DND-41 (cell line): Measurements from ENCODE around the gene TMTC2.

Source experiments
- ATAC-seq: fragments of 200-7000 bp; cut with Tn5 transposase; 3 replicates; pipeline ENCODE4 v1.9.1; 2021; ENCODE audit warnings: low read depth; ENCODE audit not compliant: insufficient read depth
- DNase-seq: peaks from one replicate; pipeline ENCODE4 v3.0.0-alpha.2; 2020
- H2AFZ ChIP-seq: 2 replicates; pipeline ENCODE4 v1.6.0; 2012; ENCODE audit warnings: low read depth, low read length
- H3K27ac ChIP-seq: 2 replicates; pipeline ENCODE4 v1.5.1; 2012; ENCODE audit warnings: low read length, inconsistent platforms
- H3K27me3 ChIP-seq: fragments of 200-600 bp; sonication (generic); 2 replicates; pipeline ENCODE4 v1.6.0; 2012; ENCODE audit warnings: low read length, mild to moderate bottlenecking, inconsistent platforms; ENCODE audit not compliant: insufficient read depth, poor library complexity
- H3K36me3 ChIP-seq: 2 replicates; pipeline ENCODE4 v1.5.1; 2012; ENCODE audit warnings: low read length, inconsistent platforms; ENCODE audit not compliant: insufficient read depth
- H3K4me1 ChIP-seq: 2 replicates; pipeline ENCODE4 v1.5.1; 2012; ENCODE audit warnings: mild to moderate bottlenecking, low read length; ENCODE audit not compliant: insufficient read depth
- H3K4me2 ChIP-seq: 2 replicates; pipeline ENCODE4 v1.6.0; 2012; ENCODE audit warnings: mild to moderate bottlenecking, moderate library complexity, low read length, inconsistent platforms; ENCODE audit not compliant: insufficient read depth
- H3K4me3 ChIP-seq, 2 experiments: fragments of 200-600 bp in 1 of 2; shearing (Covaris generic) in 1 of 2; 2 replicates each; pipeline ENCODE4 v1.5.1; 2012 to 2016; ENCODE audit warnings: inconsistent platforms in 2 of 2, low read length in 2 of 2, mild to moderate bottlenecking in 2 of 2, low read depth in 1 of 2, moderate library complexity in 1 of 2
- H3K79me2 ChIP-seq: 2 replicates; pipeline ENCODE4 v1.6.0; 2012; ENCODE audit warnings: low read length, inconsistent platforms; ENCODE audit not compliant: insufficient read depth
- H3K9ac ChIP-seq: 2 replicates; pipeline ENCODE4 v1.6.0; 2012; ENCODE audit warnings: low read depth, mild to moderate bottlenecking, inconsistent platforms, low read length, moderate library complexity
- H3K9me3 ChIP-seq: 2 replicates; pipeline ENCODE4 v1.5.1; 2012; ENCODE audit warnings: low read length, moderate library complexity, mild to moderate bottlenecking, inconsistent platforms; ENCODE audit not compliant: insufficient read depth, severe bottlenecking
- H4K20me1 ChIP-seq: 2 replicates; pipeline ENCODE4 v1.6.0; 2012; ENCODE audit warnings: low read length; ENCODE audit not compliant: insufficient read depth
- EZH2 ChIP-seq: IDR thresholded peaks from 3 replicates; pipeline ENCODE4 v1.6.1; 2012; ENCODE audit warnings: borderline replicate concordance, low read depth, mild to moderate bottlenecking, moderate library complexity, low read length, inconsistent platforms; ENCODE audit not compliant: severe bottlenecking
- TF ChIP-seq, protein P1 (sequence below): IDR thresholded peaks from 2 replicates; pipeline ENCODE4 v1.5.1; 2012; ENCODE audit warnings: borderline replicate concordance, low read length, moderate library complexity, mild to moderate bottlenecking; ENCODE audit not compliant: poor library complexity, severe bottlenecking; ENCODE audit errors: extremely low read depth

The TMTC2 gene

DNA sequence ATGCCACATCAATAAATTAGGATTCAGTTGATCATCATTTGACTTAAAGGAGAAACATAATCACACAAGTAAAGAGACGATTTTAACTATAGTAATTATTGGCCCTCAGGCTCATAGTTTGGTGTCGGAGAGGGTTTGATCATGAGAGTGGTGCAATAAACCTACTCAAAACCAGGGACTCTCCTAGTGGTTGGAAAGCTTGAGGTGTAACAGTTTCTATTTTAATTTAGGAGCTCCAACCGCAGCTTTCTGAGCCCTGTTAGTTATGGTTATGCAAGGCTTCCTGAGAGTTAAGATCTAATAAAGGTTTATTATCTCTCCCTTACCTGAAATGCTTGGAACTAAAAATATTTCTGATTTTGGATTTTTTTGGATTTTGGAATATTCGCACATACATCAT, 36.4 kb downstream of the TMTC2 start:
- no peak overlapping the region for H3K4me2 ChIP-seq
- no peak overlapping the region for H2AFZ ChIP-seq
- H3K27me3 ChIP-seq, result no peaks in the 10 kb centered on the region
- H3K9me3 ChIP-seq, result no peaks in the 10 kb centered on the region
- H4K20me1 ChIP-seq, result no peaks in the 10 kb centered on the region
- TF ChIP-seq, protein P1, sequence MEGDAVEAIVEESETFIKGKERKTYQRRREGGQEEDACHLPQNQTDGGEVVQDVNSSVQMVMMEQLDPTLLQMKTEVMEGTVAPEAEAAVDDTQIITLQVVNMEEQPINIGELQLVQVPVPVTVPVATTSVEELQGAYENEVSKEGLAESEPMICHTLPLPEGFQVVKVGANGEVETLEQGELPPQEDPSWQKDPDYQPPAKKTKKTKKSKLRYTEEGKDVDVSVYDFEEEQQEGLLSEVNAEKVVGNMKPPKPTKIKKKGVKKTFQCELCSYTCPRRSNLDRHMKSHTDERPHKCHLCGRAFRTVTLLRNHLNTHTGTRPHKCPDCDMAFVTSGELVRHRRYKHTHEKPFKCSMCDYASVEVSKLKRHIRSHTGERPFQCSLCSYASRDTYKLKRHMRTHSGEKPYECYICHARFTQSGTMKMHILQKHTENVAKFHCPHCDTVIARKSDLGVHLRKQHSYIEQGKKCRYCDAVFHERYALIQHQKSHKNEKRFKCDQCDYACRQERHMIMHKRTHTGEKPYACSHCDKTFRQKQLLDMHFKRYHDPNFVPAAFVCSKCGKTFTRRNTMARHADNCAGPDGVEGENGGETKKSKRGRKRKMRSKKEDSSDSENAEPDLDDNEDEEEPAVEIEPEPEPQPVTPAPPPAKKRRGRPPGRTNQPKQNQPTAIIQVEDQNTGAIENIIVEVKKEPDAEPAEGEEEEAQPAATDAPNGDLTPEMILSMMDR, result no peak
- no peak for TF ChIP-seq EZH2
- H3K36me3 ChIP-seq, result no peaks in the 10 kb centered on the region
- H3K4me1 ChIP-seq, result no peaks in the 10 kb centered on the region
- no peak overlapping the region for H3K27ac ChIP-seq
- no peak overlapping the region for H3K9ac ChIP-seq
- no peak overlapping the region for H3K4me3 ChIP-seq
- no peaks in the 10 kb centered on the region for H3K79me2 ChIP-seq
- DNase-seq, result no peak
- no peak for ATAC-seq

DNA sequence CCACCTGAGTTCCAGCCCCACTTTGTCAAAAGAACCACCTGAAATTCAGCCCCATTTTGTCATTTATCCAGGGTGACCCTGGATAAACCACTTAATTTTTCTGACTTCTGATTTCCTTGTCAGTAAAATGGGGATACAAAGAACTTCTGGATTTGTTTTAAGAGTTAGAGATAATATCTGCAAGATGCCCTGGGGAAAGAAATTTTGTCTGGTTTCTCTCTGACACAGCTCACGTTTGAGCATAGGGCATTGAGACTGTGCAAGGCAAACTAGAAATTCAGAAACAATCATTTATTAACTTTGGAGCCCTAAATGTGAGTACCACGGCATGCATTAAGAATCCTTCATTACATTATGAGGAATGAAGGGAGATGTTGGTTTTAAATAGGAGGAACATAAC, 37.2 kb downstream of the TMTC2 start:
- no peak for ATAC-seq
- H4K20me1 ChIP-seq, result no peaks in the 10 kb centered on the region
- no peaks in the 10 kb centered on the region for H3K36me3 ChIP-seq
- no peaks in the 10 kb centered on the region for H3K27me3 ChIP-seq
- no peaks in the 10 kb centered on the region for H3K4me1 ChIP-seq
- H3K27ac ChIP-seq, result no peak overlapping the region
- H3K4me3 ChIP-seq, result no peak overlapping the region
- H3K9me3 ChIP-seq, result no peaks in the 10 kb centered on the region
- no peak overlapping the region for H2AFZ ChIP-seq
- H3K4me2 ChIP-seq, result no peak overlapping the region
- H3K79me2 ChIP-seq, result no peaks in the 10 kb centered on the region
- DNase-seq, result no peak
- no peak for TF ChIP-seq EZH2
- TF ChIP-seq, protein P1, result no peak
- H3K9ac ChIP-seq, result no peak overlapping the region

DNA sequence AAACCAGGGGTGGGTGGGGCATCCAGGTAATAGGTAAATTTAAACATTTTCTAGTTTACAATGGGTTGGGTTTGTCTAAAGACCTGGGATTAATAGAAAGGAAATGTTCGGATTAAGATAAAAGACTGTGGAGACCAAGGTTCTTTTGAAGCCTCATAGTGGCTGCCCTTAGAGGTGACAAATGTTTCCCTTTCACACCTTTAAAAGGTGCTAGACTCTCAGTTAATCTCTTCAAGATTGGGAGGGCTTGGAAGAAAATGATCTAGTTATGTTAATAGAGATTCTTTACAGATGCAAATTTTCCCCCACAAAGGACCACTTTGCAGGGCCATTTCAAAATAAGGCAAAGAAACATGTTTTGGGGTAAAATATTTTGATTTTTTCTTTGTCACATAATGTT, 39.0 kb downstream of the TMTC2 start:
- Histone ChIP-seq H3K27ac (no peak overlapping the region), H4K20me1 (no peaks in the 10 kb centered on the region)

More for the DNA sequence above, 39.0 kb downstream of the TMTC2 start:
- H2AFZ ChIP-seq, result no peak overlapping the region
- no peak for DNase-seq
- H3K4me3 ChIP-seq, result no peak overlapping the region
- H3K9me3 ChIP-seq, result no peaks in the 10 kb centered on the region
- H3K4me1 ChIP-seq, result no peaks in the 10 kb centered on the region
- TF ChIP-seq, protein P1, result no peak
- TF ChIP-seq EZH2, result no peak
- no peak overlapping the region for H3K4me2 ChIP-seq
- H3K27me3 ChIP-seq, result no peaks in the 10 kb centered on the region
- H3K79me2 ChIP-seq, result no peaks in the 10 kb centered on the region
- H3K36me3 ChIP-seq, result no peaks in the 10 kb centered on the region
- ATAC-seq, result no peak
- no peak overlapping the region for H3K9ac ChIP-seq
